ENCODE results near the gene PDZD2. TPM values are rescaled to one million over a fixed set of nuclear protein-coding genes. Genes with fewer than 3 reads are reported as not detected.

PDZD2 gene
- total RNA-seq, 2 experiments from 2014 or later = 1.3 to 1.8 TPM

- Mint-ChIP-seq H3K4me3 (no peak overlapping the region), H3K9me3 (peaks cover 6% of the 10 kb centered on the region), H3K27ac (no peak overlapping the region), H3K4me1 (ENCODE audit: low read depth) (no peaks in the 10 kb centered on the region), H3K27me3 (no peaks in the 10 kb centered on the region), H3K36me3 (ENCODE audit: low read depth) (no peaks in the 10 kb centered on the region)
- ChIA-PET CTCF (no interaction called here), POLR2A (no interaction called here)
- ATAC-seq (ENCODE audit: poor library complexity) (no peak), DNase-seq (no peak)
- peaks cover 0 to 4% of the 10 kb centered on the region in 2 experiments for H3K9me3 ChIP-seq (ENCODE audit: control insufficient read depth in 1 of 2, insufficient read depth in 1 of 2, low read length in 2 of 2)
- no peak overlapping the region for H3K4me3 ChIP-seq (ENCODE audit: low read length)
- TF ChIP-seq CTCF (IDR thresholded peaks at IDR 0.05) = no peak
- no peaks in the 10 kb centered on the region for H3K4me1 ChIP-seq (ENCODE audit: insufficient read depth, low read length)
- no peak overlapping the region for H3K27ac ChIP-seq (ENCODE audit: low read depth in 1 of 2, low read length in 2 of 2)
- intact Hi-C loops (cut with DNase I, micrococcal nuclease) = no loop called here
- H3K36me3 ChIP-seq (ENCODE audit: insufficient read depth, low read length) = no peaks in the 10 kb centered on the region
- H3K27me3 ChIP-seq (ENCODE audit: control insufficient read depth in 1 of 2, insufficient read depth in 2 of 2, low read length in 2 of 2) = no peaks in the 10 kb centered on the region
Observed at GRCh38 chr5:31671339-31671741, 32.4 kb downstream of the PDZD2 start.

- no peaks in the 10 kb centered on the region for H3K27me3 Mint-ChIP-seq
Observed at GRCh38 chr5:31674371-31674951, 35.5 kb downstream of the PDZD2 start.

GRCh38 chr5:31675472-31675871 lies 36.5 kb downstream of the PDZD2 start:
- intact Hi-C loops (cut with DNase I, micrococcal nuclease) = no loop called here
- Mint-ChIP-seq H3K27me3 (no peaks in the 10 kb centered on the region), H3K4me3 (no peak overlapping the region), H3K4me1 (ENCODE audit: low read depth) (no peaks in the 10 kb centered on the region), H3K9me3 (peaks cover 6% of the 10 kb centered on the region), H3K36me3 (ENCODE audit: low read depth) (no peaks in the 10 kb centered on the region), H3K27ac (no peak overlapping the region)
- Histone ChIP-seq H3K27ac (ENCODE audit: low read depth in 1 of 2, low read length in 2 of 2) (no peak overlapping the region), H3K4me3 (ENCODE audit: low read length) (no peak overlapping the region), H3K27me3 (ENCODE audit: control insufficient read depth in 1 of 2, insufficient read depth in 2 of 2, low read length in 2 of 2) (no peaks in the 10 kb centered on the region), H3K4me1 (ENCODE audit: insufficient read depth, low read length) (no peaks in the 10 kb centered on the region), H3K9me3 (ENCODE audit: control insufficient read depth in 1 of 2, insufficient read depth in 1 of 2, low read length in 2 of 2) (peaks cover 0 to 5% of the 10 kb centered on the region in 2 experiments), H3K36me3 (ENCODE audit: insufficient read depth, low read length) (no peaks in the 10 kb centered on the region)
- CTCF ChIA-PET = no interaction called here
- no peak for TF ChIP-seq CTCF (IDR thresholded peaks at IDR 0.05)
- no peak for DNase-seq
- POLR2A ChIA-PET = no interaction called here
- ATAC-seq (ENCODE audit: poor library complexity) = no peak

More at GRCh38 chr5:31674371-31674951, 35.5 kb downstream of the PDZD2 start:
- no peak overlapping the region for H3K27ac ChIP-seq (ENCODE audit: low read depth in 1 of 2, low read length in 2 of 2)
- CTCF ChIA-PET = no interaction called here
- Mint-ChIP-seq H3K4me1 (ENCODE audit: low read depth) (no peaks in the 10 kb centered on the region), H3K36me3 (ENCODE audit: low read depth) (no peaks in the 10 kb centered on the region), H3K27ac (no peak overlapping the region), H3K9me3 (peaks cover 6% of the 10 kb centered on the region), H3K4me3 (no peak overlapping the region)
- H3K4me1 ChIP-seq (ENCODE audit: insufficient read depth, low read length) = no peaks in the 10 kb centered on the region
- POLR2A ChIA-PET = no interaction called here
- TF ChIP-seq CTCF (IDR thresholded peaks at IDR 0.05) = no peak
- ATAC-seq (ENCODE audit: poor library complexity) = no peak
- peaks cover 0 to 4% of the 10 kb centered on the region in 2 experiments for H3K9me3 ChIP-seq (ENCODE audit: control insufficient read depth in 1 of 2, insufficient read depth in 1 of 2, low read length in 2 of 2)
- H3K27me3 ChIP-seq (ENCODE audit: control insufficient read depth in 1 of 2, insufficient read depth in 2 of 2, low read length in 2 of 2) = no peaks in the 10 kb centered on the region
- no peak for DNase-seq
- H3K36me3 ChIP-seq (ENCODE audit: insufficient read depth, low read length) = no peaks in the 10 kb centered on the region
- no peak overlapping the region for H3K4me3 ChIP-seq (ENCODE audit: low read length)
- intact Hi-C loops (cut with DNase I, micrococcal nuclease) = no loop called here
